ENCODE results near the gene NFASC. TPM values are rescaled to one million over a fixed set of nuclear protein-coding genes. Genes with fewer than 3 reads are reported as not detected.

NFASC gene
- total RNA-seq, 1 experiment from 2014 or later = not detected

DNA sequence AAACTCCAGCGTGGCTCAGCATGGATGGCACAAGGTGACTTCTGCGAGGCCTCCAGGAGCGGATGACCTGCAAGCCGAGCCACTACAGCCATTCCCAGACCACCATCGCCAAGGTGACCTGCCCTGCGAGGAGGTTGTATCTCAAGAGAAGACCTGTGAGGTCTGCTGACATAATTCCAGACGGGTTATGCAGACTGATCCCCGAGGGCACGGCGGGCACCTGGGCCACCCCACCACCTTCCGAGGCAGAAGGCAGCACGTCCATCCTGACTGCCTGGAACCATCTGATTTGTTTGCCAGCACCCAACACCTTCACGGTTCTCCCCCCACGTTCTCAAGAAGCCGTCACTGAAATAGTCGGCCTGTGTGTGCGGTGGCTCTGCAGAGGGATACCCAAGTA, 115.5 kb downstream of the NFASC start:
- in situ Hi-C loops (cut with HindIII; ENCODE audit: low pct_unique_long_range_greater_than_20kb, low sequenced_read_pairs) = no loop called here
- DNase-seq (ENCODE audit: low read depth) = no peak

DNA sequence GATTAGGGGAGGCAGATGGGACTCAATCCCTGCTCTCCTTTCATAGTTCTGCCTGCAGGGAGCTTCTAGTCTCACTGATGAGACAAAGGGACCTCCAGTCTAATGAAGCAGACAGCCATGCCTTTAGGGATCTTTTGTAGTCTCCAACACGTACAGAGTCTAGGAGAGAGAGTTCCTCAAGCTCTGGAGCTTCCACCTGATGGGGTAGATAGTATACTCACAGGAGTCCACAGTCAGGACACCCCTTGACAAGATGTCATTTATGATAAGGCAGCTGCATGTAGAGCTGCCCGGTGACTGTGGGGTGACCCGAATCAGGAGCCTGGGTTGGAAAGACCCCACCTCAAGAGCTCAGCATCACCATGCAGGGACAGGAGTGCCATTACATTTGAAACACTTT, 117.0 kb downstream of the NFASC start:
- DNase-seq (ENCODE audit: low read depth) = no peak

DNA sequence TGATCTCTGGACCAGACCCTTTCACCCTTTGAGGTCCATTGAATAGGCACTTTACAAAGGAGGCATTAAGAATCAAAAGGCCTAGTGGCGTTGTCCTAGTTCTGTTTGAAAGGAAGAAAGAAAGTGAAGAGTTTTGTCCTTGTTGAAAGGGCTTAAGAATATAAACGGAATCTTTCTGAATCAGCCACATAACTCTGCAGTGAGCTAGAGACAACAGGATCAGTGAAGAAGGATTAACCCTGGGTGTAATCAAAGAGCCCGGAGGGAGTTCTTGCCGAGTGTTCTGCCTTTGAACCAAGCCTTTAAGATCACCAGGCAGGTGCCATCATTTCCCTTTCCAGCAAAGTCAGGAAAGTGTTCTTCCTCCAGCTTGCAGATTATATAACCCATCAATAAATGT, 117.5 kb downstream of the NFASC start:
- DNase-seq (ENCODE audit: low read depth) = no peak
- in situ Hi-C loops (cut with HindIII; ENCODE audit: low pct_unique_long_range_greater_than_20kb, low sequenced_read_pairs) = no loop called here

More for the DNA sequence above, 117.0 kb downstream of the NFASC start:
- in situ Hi-C loops (cut with HindIII; ENCODE audit: low pct_unique_long_range_greater_than_20kb, low sequenced_read_pairs) = no loop called here

- peak; percentile 79 for DNase-seq (ENCODE audit: low read depth)
- in situ Hi-C loops (cut with HindIII; ENCODE audit: low pct_unique_long_range_greater_than_20kb, low sequenced_read_pairs) = no loop called here
Measured at GRCh38 chr1:204989266-204990058, 118.8 kb downstream of the NFASC start.

DNA sequence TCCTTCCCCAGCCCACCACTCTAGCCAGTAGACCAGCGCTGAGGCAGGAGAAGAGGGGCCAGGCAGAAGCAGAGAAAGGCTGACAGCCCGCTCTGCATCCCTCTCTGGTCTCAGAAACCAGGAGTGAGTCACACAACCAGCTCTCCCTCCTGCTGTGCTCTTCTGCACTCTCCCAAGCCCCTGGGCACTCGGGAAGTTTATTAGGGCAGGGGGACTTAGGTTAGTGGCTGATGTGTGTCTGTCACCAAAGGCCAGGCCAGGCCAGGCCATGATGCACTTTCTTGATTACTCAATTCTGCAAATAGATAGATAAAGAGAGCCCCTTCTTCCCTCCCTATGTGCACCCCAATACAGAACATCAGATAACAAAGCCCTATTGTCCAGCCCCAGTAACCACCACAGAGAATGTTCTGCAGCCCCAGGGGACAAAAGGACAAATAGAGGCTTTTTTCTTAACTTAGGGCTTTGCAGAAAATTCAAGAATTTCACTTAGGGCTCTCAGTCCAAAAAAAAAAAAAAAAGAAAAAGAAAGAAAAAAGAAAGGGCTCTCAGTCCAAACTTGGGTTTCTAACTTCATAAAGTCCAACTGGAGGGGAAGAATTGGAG, 119.5 kb downstream of the NFASC start:
- in situ Hi-C loops (cut with HindIII; ENCODE audit: low pct_unique_long_range_greater_than_20kb, low sequenced_read_pairs) = no loop called here
- DNase-seq (ENCODE audit: low read depth) = no peak

DNA sequence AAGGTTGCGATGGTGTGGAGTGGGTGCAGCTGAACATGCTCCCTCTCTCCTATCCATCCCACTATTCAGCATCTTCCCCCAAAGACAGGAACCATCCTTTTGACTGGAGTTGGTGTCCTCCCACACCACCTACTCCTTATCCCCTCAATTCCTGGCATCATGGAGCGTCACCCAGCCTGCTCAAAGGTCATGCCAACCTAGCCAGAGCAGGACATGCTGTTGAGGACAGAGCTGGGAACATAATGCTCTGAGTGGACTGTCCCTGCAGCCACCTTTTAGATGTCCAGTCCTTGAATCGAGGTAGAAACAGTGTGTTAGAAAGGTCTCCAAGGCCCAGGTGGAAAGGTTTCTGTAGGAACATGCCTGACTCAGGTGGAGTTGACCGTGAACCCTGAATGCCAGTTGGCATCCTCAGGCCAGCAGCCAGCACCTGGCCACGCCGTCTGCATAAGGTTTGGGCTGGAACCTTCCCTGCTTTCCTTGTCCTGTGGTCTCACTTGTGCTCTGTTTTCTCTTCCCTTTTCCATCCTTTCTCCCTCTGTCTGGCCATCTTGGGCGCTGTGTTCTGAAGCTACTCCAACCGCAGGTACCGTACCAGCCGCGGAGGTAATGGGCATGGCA, 120.2 kb downstream of the NFASC start:
- in situ Hi-C loops (cut with HindIII; ENCODE audit: low pct_unique_long_range_greater_than_20kb, low sequenced_read_pairs) = no loop called here
- no peak for DNase-seq (ENCODE audit: low read depth)

DNA sequence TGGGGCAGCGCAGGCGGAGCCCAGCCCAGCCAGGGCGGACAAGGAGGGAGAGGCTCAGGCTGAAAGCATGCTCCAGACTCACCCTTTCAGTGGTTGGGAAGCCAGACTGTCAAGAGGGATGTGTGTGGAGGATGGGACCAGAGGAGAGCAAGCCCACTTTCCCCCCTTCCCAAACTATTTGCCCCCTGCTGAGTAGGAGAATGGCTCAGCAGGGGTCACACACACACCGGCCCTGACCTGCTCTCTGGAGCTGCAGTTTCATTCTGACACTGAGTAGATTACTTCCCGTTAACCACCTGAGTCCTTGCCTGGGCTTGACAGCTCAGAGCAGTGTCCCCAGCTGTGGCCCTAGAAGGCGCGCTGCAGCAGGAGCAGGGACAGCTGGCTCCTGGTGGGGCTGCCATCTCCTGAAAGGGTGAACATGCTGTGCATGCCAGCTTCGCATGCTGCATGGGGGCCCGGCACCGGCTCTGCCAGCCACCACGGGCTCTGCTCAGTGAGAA, 120.7 kb downstream of the NFASC start:
- in situ Hi-C loops (cut with HindIII; ENCODE audit: low pct_unique_long_range_greater_than_20kb, low sequenced_read_pairs) = no loop called here
- DNase-seq (ENCODE audit: low read depth) = no peak

GRCh38 chr1:204992201-204992997, 121.7 kb downstream of the NFASC start:
- in situ Hi-C loops (cut with HindIII; ENCODE audit: low pct_unique_long_range_greater_than_20kb, low sequenced_read_pairs) = no loop called here

GRCh38 chr1:204992998-204993314, 122.3 kb downstream of the NFASC start:
- in situ Hi-C loops (cut with HindIII; ENCODE audit: low pct_unique_long_range_greater_than_20kb, low sequenced_read_pairs) = no loop called here
- no peak for DNase-seq (ENCODE audit: low read depth)

More at GRCh38 chr1:204992201-204992997, 121.7 kb downstream of the NFASC start:
- no peak for DNase-seq (ENCODE audit: low read depth)

- no peak for DNase-seq (ENCODE audit: low read depth)
- in situ Hi-C loops (cut with HindIII; ENCODE audit: low pct_unique_long_range_greater_than_20kb, low sequenced_read_pairs) = no loop called here
Measured at GRCh38 chr1:204994086-204994862, 123.6 kb downstream of the NFASC start.

- DNase-seq (ENCODE audit: low read depth) = peak; percentile 10
- in situ Hi-C loops (cut with HindIII; ENCODE audit: low pct_unique_long_range_greater_than_20kb, low sequenced_read_pairs) = no loop called here
Measured at GRCh38 chr1:204996981-204997380, 126.3 kb downstream of the NFASC start.

GRCh38 chr1:204997591-204998355, 127.1 kb downstream of the NFASC start:
- DNase-seq (ENCODE audit: low read depth) = no peak
- in situ Hi-C loops (cut with HindIII; ENCODE audit: low pct_unique_long_range_greater_than_20kb, low sequenced_read_pairs) = no loop called here

GRCh38 chr1:205001162-205001561, 130.5 kb downstream of the NFASC start:
- no peak for DNase-seq (ENCODE audit: low read depth)
- in situ Hi-C loops (cut with HindIII; ENCODE audit: low pct_unique_long_range_greater_than_20kb, low sequenced_read_pairs) = no loop called here

DNA sequence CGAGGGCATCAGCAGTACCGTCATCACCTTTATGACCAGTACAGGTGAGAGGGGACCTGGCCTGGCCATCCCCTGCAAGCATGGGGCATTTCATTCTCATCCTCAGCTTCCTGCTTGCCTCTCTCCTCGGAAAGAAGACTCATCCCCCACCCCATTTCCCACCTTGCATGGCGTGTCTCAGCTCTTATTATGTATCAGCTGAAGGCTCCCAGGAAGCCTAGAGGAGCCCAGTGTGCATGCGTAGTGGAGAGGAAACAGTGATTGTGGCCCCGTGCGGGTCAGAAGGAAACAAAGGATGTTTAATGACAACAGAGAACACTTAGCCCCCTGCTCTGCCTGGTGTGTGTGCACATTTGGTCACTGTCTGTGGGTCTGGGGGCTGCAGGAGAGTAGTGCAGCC, 132.0 kb downstream of the NFASC start:
- in situ Hi-C loops (cut with HindIII; ENCODE audit: low pct_unique_long_range_greater_than_20kb, low sequenced_read_pairs) = no loop called here
- DNase-seq (ENCODE audit: low read depth) = no peak

- in situ Hi-C loops (cut with HindIII; ENCODE audit: low pct_unique_long_range_greater_than_20kb, low sequenced_read_pairs) = no loop called here
- no peak for DNase-seq (ENCODE audit: low read depth)
Measured at GRCh38 chr1:205003358-205004131, 132.9 kb downstream of the NFASC start.

GRCh38 chr1:205004351-205004750, 133.7 kb downstream of the NFASC start:
- in situ Hi-C loops (cut with HindIII; ENCODE audit: low pct_unique_long_range_greater_than_20kb, low sequenced_read_pairs) = no loop called here
- DNase-seq (ENCODE audit: low read depth) = no peak

- in situ Hi-C loops (cut with HindIII; ENCODE audit: low pct_unique_long_range_greater_than_20kb, low sequenced_read_pairs) = no loop called here
- DNase-seq (ENCODE audit: low read depth) = no peak
Measured at GRCh38 chr1:205008896-205009295, 138.2 kb downstream of the NFASC start.
